ENCODE data around the gene BICD1.

GRCh38 chr12:32176606-32177005 is 70.0 kb downstream of the BICD1 start:
- TF ChIP-seq CTCF (IDR thresholded peaks at IDR 0.05) (no peak), EZH2 (IDR thresholded peaks at IDR 0.05; ENCODE audit: borderline replicate concordance, insufficient read depth, low read depth, low read length, poor library complexity, severe bottlenecking) (no peak)
